Adipose tissue (tissue), 3 donors: ENCODE measurements around the gene RADIL. TPM values are rescaled to one million over a fixed set of nuclear protein-coding genes. Genes with fewer than 3 reads are reported as not detected.
"Not testable (repeated sequence)": the region's sequence is repeated elsewhere in the genome, so short reads cannot be mapped to it uniquely, and the experiment has no call there.

Experiments used
- H3K27ac ChIP-seq: one replicate; pipeline ENCODE4 v1.5.1; 2013; ENCODE audit warnings: low read depth, low read length
- WGBS, 3 donors: extraction: QIAGEN DNeasy Blood & Tissue Kit; methylation state at CpG; one replicate each; pipeline ENCODE4 v1.1.7; 2013; 5-methylcytosine and 5-hydroxymethylcytosine counted together
- polyA plus RNA-seq, 3 donors: library from polyadenylated mRNA; stranded (reverse); fragments of 200-250 nt; gene quantifications; one replicate each; pipeline ENCODE4 v1.2.3, GENCODE V29; 2013
- donor health status: healthy with polysubstance abuse.
- donor health status: Bipolar disorder and iron deficiency.
- donor health status: healthy.

Gene RADIL
- polyA plus RNA-seq, 3 donors: 1.9 to 6.2 (median 3.2) TPM

GRCh38 chr7:4802577-4802976 is 80.9 kb downstream of the RADIL start:
- not testable (repeated sequence) for H3K27ac ChIP-seq
- 84 to 91% (median 87%) methylated on average over 12 to 23 of the region's 23 CpGs for WGBS, 3 donors

DNA sequence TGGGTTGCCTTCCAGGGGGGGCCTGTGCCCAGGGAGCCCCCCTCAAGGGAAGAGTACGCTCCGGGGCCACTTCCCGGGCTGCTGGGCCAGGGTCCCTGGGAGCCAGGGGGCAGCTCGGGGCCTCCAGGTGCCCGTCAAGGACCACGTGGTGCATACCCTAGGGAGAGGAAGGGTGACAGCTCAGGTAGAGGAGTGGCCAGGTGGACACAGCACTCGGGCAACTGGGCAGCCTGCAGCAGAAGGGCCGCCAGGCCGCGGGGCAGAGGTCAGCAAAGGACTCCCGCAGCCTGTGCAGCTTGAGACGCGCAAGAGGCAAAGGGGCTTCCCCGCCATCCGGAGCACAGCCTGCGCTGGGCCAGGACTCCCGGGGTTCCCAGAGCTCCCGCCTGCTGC is 81.7 kb downstream of the RADIL start:
- 86 to 98% (median 91%) methylated on average over 7 to 18 of the region's 18 CpGs for WGBS, 3 donors

GRCh38 chr7:4800926-4801838 is 82.3 kb downstream of the RADIL start:
- WGBS, 3 donors: 85 to 90% (median 87%) methylated on average over 27 of the region's 27 CpGs
- H3K27ac ChIP-seq: no peak overlapping the region

More for the DNA sequence above, 81.7 kb downstream of the RADIL start:
- no peak overlapping the region for H3K27ac ChIP-seq

DNA sequence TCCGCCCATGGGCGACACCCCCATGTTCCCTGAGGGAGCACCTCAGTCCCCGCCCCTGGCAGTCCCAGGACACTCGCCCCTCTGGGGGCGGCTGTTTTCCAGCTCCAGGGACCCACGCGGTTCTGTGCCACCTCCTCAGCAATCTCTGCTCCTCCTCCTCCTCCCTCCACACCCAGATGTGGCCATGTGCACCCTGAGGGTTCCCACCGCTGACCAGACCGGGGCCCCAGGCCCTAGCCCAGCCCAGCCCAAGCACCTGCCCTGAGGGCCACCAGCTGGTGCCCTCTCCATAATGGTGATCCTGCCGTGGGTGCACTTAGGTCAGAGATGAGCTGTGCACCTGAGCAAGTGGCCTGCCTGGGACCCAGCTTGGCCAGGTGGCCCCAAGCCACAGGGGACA is 83.0 kb downstream of the RADIL start:
- no peak overlapping the region for H3K27ac ChIP-seq
- WGBS, 3 donors: 72 to 86% (median 82%) methylated on average over 10 of the region's 10 CpGs

- no peak overlapping the region for H3K27ac ChIP-seq
- WGBS, 3 donors: 66 to 76% (median 75%) methylated on average over 36 to 39 of the region's 39 CpGs
Measured at GRCh38 chr7:4799508-4800268, 83.8 kb downstream of the RADIL start.

- 77 to 86% (median 83%) methylated on average over 14 to 15 of the region's 15 CpGs for WGBS, 3 donors
- no peak overlapping the region for H3K27ac ChIP-seq
Measured at GRCh38 chr7:4798706-4799235, 84.7 kb downstream of the RADIL start.

GRCh38 chr7:4797858-4798705 is 85.4 kb downstream of the RADIL start:
- no peak overlapping the region for H3K27ac ChIP-seq
- WGBS, 3 donors: 35 to 36% (median 35%) methylated on average over 37 of the region's 37 CpGs

- 84 to 89% (median 86%) methylated on average over 9 of the region's 9 CpGs for WGBS, 3 donors
Measured at GRCh38 chr7:4796453-4796852, 87.1 kb downstream of the RADIL start.

DNA sequence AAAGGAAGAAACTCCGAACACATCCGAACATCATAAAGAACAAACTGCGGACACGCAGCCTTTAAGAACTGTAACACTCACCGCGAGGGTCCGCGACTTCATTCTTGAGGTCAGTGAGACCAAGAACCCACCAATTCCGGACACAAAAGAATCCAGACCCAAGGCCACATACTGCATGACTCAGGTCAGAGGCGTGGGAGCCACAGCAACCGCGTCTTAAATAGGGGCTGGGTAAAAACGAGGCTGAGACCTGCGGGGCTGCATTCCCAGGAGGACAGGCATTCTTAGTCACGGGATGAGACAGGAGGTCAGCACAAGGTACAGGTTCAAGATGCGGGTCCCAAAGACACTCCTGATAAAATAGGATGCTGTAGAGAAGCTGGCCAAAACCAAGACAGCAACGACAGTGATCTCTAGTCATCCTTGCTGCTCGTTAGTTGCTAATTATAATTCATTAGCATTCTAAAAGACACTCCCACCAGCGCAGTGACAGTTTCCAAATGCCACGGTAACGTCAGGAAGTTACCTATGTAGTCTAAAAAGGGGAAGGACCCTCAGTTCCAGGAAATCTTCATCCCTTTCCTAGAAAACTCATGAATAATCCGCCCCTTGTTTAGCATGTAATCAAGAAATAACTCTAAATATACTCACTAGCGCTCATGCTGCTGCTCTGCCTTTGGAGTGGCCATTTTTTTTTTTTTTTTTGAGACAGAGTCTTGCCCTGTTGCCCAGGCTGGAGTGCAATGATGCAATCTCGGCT is 88.7 kb downstream of the RADIL start:
- H3K27ac ChIP-seq: no peak overlapping the region
- WGBS, 3 donors: 83 to 87% (median 84%) methylated on average over 24 of the region's 24 CpGs

More at GRCh38 chr7:4796453-4796852, 87.1 kb downstream of the RADIL start:
- H3K27ac ChIP-seq: no peak overlapping the region

GRCh38 chr7:4794171-4794570 is 89.3 kb downstream of the RADIL start:
- WGBS, 3 donors: 76 to 93% (median 86%) methylated on average over 12 to 14 of the region's 14 CpGs
- H3K27ac ChIP-seq: not testable (repeated sequence)

DNA sequence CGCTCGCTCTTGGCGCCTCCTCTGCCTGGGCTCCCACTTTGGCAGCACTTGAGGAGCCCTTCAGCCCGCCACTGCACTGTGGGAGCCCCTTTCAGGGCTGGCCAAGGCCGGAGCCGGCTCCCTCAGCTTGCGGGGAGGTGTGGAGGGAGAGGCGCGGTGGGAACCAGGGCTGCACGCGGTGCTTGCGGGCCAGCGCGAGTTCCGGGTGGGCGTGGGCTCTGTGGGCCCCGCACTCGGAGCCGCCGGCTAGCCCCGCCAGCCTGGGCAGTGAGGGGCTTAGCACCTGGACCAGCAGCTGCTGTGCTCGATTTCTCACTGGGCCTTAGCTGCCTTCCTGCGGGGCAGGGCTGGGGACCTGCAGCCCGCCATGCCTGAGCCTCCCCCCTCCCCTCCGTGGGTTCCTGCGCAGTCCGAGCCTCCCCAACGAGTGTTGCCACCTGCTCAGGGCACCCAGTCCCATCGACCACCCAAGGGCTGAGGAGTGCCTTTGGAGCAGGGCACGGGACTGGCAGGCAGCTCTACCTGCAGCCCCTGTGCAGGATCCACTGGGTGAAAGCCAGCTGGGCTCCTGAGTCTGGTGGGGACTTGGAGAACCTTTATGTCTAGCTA is 90.0 kb downstream of the RADIL start:
- H3K27ac ChIP-seq: not testable (repeated sequence)
- 94 to 95% (median 94%) methylated on average over 29 to 30 of the region's 30 CpGs for WGBS, 3 donors

DNA sequence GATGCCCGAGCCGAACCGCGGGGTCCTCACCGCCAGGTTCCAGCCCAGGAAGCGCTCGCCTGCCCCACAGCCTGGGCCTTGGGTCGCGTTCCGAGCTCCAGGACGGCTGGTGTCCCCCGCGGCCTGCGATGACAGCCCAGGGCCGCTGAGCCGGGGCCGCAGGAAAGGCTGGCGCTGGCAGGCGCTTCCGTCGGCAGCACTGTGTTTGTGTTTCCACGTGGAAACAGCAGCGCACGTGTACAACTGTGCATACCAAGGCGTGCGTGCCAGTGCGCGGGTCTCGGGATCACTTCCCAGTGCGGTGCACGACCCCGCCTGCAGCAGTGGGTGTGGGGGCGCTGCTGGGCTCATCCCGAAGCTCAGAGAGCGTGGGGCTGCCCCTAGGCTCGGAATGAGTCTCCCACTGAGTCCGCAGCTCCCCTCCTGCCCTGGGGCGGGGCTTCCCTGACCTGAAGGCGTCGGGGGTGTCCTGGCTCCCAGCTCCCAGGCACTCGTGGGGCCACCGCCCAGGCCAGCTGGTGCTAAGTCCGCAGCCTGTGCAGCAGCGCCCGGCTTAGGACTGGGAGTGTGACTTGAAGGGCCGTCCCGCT is 90.9 kb downstream of the RADIL start:
- WGBS, 3 donors: 23 to 42% (median 25%) methylated on average over 38 to 47 of the region's 47 CpGs
- no peak overlapping the region for H3K27ac ChIP-seq

DNA sequence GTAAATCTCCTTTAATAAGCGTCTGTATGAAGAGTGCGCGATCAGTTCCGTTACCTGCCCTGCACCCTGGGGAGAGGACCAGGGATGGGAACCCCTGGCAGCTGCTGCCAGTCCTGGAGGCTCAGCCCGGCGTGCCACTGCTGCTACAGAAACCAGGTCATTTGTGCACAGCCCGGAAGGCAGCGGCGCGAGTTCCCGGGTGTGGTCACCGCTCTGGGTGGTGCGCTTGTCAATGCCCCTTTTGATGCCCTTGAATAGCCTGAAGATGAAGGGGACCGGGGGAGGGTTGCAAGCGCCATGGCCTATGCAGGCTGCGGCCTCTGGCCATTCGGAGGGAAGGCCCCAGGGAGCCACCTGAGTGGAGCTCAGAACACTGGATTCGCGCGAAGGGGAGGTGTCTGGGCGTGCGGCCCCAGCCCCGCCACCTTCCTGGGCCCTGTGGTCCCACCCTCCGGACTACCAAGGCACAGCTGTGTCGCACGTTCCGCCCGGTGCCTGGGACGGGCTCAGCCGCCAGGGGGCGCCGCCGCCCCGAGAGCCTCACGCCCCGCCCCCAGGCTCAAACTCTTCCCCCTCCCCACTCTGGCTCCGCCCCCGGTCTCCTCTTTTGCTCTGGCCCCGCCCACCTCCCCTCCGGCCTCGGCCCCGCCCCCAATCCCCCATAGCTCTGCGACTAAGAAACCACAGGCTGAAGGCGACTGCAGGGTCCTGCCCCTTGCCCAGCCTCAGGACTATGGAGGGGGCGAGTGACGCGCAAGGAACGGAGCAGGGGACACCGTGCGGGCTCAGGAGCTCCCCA is 91.6 kb downstream of the RADIL start:
- WGBS, 3 donors: 42 to 53% (median 51%) methylated on average over 39 to 50 of the region's 50 CpGs
- H3K27ac ChIP-seq: no peak overlapping the region

DNA sequence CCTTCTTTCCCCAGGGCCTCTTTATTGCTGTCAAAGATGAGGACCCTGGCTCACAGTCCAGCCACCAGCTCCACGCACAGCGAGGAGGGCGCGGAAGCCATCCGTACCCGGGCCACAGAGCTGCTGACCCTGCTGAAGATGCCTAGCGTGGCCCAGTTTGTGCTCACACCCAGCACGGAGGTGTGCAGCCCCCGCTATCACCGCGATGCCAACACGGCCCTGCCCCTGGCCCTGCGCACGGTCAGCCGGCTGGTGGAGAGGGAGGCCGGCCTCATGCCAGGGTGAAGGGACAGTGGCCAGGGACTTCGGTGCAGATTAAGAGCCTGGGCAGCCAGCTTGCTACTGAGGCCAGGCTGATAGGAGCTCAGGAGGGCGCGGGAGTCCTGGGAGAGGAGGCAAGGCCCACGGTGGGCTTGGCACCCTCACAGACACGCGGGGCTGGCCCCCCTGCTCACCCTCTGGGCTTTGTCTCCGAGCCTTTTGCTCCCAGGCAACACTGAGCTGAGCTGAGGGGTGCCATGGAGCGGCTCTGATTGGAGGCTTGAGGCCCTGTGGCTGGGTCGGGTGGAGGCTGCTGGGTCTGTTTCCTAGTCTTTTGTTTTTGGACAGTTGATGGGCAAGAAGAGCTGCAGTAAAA is 92.3 kb downstream of the RADIL start:
- no peak overlapping the region for H3K27ac ChIP-seq
- 94 to 96% (median 94%) methylated on average over 20 to 25 of the region's 25 CpGs for WGBS, 3 donors

DNA sequence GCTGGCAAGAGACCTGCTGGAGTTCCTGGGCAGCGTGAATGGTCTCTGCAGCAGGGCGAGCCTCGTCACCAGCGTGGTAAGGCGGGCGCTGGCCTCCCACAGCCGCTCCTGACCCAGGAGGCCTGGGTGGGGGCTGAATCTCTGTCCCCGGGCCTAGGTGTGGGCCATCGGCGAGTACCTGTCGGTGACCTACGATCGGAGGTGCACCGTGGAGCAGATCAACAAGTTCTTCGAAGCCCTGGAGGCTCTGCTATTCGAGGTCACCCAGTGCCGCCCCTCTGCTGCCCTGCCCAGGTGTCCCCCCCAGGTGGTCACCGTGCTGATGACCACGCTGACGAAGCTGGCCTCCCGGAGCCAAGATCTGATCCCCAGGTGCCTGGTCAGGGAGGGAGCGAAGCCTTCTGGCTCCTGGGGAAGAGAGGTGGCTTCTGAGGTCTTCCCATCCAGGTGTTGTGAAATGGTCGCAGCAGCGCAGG is 93.0 kb downstream of the RADIL start:
- 92 to 97% (median 95%) methylated on average over 20 to 24 of the region's 24 CpGs for WGBS, 3 donors
- H3K27ac ChIP-seq: no peak overlapping the region

DNA sequence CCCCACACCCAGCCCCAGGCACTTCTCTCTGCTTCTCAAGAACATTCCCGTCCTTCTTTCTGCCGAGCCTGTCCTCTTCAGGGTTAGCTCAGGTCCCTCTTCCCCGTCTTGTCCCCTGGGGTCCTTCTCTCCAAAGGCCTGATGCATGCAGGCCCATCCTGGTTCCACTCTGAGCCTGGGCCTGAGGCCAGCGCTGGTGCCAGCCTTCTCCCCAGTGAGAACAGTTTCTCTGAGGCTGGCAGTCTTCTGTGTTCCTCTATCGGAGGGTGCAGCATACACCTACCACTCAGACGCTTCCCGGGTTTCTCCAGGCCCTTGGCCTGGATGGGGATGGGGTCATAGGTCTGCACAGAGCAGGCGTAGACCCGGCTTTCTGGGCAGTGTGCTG is 93.4 kb downstream of the RADIL start:
- no peak overlapping the region for H3K27ac ChIP-seq
- 75 to 85% (median 75%) methylated on average over 9 of the region's 9 CpGs for WGBS, 3 donors
